Stimulated activated CD4-positive, alpha-beta T cell treated with anti-CD3 and anti-CD28 coated beads, Interleukin-12 subunit alpha, Interleukin-12 subunit beta, amount 100 ng/mL, for 48 hours (primary cell): Measurements from ENCODE around the gene TIMM8B.
"Not testable (repeated sequence)": the region's sequence is repeated elsewhere in the genome, so short reads cannot be mapped to it uniquely, and the experiment has no call there.

Source experiments
- DNase-seq, 3 donors: peaks; one replicate each; pipeline ENCODE4 v3.0.0-alpha.2; 2020; ENCODE audit warnings: low read depth in 2 of 3, low spot score in 1 of 3

Gene TIMM8B

GRCh38 chr11:112082729-112083128 lies 3.8 kb downstream of the TIMM8B start:
- peak in 1 of 3 donors; percentile 21 for DNase-seq

GRCh38 chr11:112073941-112074811 lies 12.4 kb downstream of the TIMM8B start, which contains the start of the genes NKAPD1 and PIH1D2:
Gene NKAPD1, plus strand, starts transcription at chr11:112074299. Its CDS starts 1,276 bp downstream, at chr11:112075575.
Gene PIH1D2, minus strand, starts transcription at chr11:112074017. Its CDS starts 843 bp downstream, at chr11:112073174.
- DNase-seq: peak; percentile 63 to 78 (median 70)

DNA sequence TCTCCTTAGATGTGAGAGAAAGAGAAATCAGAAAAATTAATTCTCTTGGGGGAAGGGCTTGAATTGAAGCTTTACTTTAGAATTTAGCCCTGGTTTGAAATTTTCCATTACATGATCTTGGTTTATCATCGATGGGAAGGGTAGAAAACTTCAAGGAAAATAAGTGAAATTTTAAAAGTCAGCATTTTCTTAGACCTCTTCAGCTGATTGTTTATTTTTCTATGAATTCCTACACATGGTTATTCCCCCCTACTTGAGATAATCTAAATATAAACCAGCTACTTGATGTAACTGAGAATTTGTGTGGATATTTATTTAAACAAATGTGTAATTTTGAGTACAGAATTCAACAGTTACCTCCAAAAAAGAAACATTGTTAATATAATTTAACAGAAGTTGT lies 23.6 kb downstream of the TIMM8B start:
- no peak for DNase-seq

GRCh38 chr11:112058103-112058502 lies 28.5 kb downstream of the TIMM8B start:
- DNase-seq: no peak

GRCh38 chr11:112057170-112057569 lies 29.4 kb downstream of the TIMM8B start:
- no peak for DNase-seq

GRCh38 chr11:112051768-112052167 lies 34.8 kb downstream of the TIMM8B start:
- no peak for DNase-seq

DNA sequence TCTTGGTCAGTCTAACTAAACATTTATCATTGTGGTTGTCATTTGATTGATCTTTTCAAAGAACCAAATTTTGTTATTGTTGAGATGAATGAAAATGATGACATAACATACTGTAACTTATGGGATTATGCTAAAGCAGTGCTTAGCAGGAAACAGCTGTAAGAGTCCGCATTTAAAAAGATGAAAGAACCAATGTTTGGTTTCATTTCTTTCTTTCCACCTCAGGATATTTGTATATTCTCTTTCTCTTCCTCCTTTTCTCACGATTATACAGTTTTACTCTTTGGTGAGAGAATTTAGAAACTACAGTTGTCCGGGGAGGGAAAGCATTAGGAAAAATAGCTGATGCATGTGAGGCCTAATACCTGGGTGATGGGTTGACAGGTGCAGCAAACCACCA lies 35.8 kb downstream of the TIMM8B start:
- DNase-seq: no peak

DNA sequence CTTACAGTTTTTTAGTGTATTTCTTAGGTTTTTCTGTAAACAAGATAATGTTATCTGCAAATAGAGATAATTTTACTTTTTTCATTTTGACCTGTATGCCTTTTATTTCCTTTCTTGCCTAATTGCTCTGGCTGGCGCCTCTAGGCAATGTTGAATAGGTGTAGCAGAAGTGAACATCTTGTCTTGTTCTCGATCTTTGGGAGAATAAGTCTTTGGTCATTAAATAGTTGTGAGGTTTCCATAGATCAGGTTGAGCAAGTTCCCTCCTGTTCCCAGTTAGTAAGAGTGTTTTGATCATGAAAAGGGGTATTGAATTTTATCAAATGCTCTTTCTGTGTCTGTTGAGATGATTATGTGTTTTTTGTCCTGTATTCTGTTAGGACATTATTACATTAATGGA lies 36.8 kb downstream of the TIMM8B start:
- no peak for DNase-seq

- not testable (repeated sequence) for DNase-seq
These were observed 38.3 kb downstream of the TIMM8B start for GRCh38 chr11:112048256-112048655.

GRCh38 chr11:112046647-112047046 lies 39.9 kb downstream of the TIMM8B start:
- not testable (repeated sequence) for DNase-seq

- no peak for DNase-seq
These were observed 41.6 kb downstream of the TIMM8B start for GRCh38 chr11:112044961-112045360.

DNA sequence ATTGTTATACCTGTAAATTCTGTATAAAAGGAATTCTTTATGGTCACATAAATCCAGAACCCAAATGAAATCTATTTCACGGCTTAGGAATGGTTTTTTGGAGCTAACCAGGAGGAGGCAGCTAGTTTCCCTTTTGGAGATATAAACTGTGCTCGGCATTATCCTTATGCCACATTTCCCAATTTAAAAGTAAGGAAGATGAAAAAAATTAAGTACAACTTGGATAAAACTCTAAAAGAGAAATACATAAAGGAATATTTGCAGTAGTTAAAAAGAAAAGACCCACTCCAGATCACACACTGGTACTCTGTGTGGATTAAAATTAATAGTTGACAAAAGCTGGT lies 43.6 kb downstream of the TIMM8B start:
- DNase-seq: no peak

DNA sequence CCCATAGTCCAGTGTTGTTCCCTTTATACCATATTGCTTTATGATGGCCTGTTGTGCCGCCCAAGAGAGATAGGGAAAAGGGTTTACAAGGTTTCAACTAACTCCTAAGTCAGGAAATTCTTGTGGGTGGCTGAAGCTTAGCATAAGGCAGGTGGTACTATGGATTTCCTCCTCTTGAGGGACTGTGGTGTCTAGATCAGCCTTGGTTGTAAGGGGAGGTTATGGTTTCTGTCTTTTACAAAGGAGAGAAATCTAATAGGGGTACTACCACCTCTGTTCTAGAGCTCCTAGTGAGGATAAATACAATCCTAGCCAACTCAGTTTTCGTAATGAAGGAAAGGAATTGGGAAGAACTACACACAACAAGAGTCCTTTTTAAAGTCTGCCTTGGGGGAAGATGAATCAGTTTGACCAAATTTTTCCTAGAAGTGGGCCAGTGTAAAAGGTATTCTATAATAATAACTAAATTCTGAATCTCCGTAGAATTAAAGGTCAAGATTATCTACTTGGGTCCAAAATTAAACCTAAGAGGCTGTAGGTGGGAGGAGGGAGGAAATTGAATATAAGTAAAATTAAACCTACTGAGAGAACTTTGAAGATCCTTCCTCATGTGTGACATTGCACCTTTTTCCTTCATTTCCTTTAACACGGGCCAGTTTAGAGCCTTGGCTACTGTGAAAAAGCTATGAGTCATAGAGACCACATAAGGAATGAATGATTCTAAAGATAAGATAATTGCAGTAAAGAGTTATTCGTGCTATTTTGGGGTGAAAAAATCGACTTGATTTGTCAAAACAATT lies 44.2 kb downstream of the TIMM8B start:
- no peak for DNase-seq

DNA sequence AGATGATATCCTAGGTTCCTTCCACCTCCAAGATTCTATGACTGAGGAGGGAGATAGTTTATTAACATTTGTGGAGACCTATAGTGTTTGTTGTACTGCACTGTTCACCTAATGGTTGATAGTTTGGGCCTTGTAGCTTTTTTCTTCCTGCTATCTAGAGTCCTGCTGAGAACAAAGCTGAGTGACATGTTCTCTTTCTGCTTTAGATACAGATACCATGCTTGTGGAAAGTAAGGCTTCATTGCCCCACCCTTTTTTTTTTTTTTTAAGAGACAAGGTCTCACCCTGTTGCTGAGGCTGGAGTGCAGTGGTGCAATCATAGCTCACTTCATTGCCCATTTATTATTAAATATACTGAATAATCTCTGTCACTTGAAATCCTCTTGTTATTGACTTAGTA lies 49.0 kb downstream of the TIMM8B start:
- DNase-seq: no peak
